Myometrial cell (primary cell): ENCODE data around the gene DDT. TPM values are rescaled to one million over a fixed set of nuclear protein-coding genes. Genes with fewer than 3 reads are reported as not detected.

Experiments
- total RNA-seq: library from RNA; depleted of rRNA; stranded (reverse); fragments of >200 nt; gene quantifications from 2 replicates; pipeline ENCODE4 v1.2.3, GENCODE V29; 2015

Gene DDT
- total RNA-seq: 93.4 and 103 TPM in 2 replicates

DNA sequence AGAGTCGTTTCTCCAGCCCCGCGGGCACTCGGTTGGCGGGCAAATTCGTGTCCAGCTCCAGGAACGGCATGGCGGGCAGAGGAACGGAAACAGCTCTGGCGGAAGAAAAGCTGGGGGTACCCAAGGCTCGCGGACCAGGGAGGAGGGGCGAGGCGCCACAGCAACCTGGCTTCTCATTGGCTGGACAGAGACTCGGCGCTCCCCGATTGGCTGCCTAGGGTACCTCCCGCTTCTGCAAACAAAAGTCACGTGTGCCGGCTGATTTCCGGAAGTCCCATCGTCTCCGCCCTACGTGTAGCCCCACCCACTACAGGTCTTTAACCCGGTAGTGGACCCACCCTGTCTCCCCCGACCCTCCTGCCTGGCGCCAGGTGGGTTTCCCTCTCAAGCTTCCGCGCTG, at the start of gene DDT:
TSS of gene DDT (minus strand) at position 97 of the 400 bp plus-strand sequence. CDS start at position 70, 27 bp downstream.

DNA sequence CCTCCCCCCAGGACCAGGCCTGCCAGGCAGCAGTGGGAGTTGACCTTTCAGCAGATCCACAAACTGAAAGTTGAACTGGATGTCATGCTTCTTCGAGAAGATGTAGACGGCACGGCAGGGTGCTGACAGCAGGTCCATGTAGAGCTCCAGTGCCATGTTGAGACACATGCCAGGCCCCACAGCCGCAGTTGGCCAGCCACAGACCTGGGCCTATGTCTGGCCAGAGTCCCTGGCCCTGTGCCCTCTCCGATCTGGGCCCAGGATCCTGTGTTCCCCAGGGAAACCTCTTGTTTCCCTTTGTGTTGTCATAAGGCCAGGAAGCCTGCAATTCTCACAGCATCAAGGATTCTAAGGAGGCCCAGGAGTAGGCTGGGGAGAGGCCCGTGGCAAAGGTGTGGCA, 31.0 kb upstream of the DDT start, which contains the start of gene GSTT4:
TSS of gene GSTT4 (minus strand) at position 253 of the 400 bp plus-strand sequence. CDS start at position 156, 97 bp downstream.

DNA sequence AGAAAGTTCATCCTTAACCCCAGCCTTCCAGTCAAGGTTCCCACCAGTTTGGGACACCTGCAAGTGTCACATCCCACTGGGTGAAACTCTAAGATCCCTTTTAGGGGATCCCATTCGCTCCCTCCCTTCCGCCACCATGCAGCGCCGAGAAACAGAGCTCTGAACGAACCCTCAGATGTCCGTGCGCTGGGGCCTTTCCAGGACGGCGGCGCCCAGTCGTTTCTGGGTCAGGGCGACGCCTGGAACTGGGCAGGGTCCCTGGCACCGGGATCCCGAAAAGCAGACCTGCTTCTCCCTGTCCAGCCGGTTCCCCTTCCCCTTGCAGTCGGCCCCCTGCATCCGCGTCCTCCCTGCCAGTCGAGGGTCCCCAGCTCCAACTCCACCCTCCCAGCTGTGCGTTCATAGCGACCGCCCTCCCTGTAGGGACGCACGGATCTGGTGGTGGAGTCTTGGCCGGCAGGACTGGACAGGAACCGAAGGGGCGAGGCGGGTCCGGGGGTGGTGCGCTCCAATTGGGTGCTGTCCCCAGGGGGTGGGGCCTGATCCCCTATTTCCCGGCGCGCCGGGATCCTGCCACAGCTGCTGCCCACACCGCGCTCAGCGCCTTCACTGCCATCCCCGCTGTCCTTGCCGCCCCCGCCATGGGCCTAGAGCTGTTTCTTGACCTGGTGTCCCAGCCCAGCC, 5.5 kb upstream of the DDT start, which contains the start of gene GSTT2:
TSS of gene GSTT2 (plus strand) at position 578 of the 684 bp plus-strand sequence.

DNA sequence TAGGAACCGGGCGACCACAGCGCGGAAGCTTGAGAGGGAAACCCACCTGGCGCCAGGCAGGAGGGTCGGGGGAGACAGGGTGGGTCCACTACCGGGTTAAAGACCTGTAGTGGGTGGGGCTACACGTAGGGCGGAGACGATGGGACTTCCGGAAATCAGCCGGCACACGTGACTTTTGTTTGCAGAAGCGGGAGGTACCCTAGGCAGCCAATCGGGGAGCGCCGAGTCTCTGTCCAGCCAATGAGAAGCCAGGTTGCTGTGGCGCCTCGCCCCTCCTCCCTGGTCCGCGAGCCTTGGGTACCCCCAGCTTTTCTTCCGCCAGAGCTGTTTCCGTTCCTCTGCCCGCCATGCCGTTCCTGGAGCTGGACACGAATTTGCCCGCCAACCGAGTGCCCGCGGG, 7.7 kb downstream of the DDT start, which contains the start of gene DDTL:
TSS of gene DDTL (plus strand) at position 321 of the 400 bp plus-strand sequence. CDS start at position 348, 27 bp downstream.

DNA sequence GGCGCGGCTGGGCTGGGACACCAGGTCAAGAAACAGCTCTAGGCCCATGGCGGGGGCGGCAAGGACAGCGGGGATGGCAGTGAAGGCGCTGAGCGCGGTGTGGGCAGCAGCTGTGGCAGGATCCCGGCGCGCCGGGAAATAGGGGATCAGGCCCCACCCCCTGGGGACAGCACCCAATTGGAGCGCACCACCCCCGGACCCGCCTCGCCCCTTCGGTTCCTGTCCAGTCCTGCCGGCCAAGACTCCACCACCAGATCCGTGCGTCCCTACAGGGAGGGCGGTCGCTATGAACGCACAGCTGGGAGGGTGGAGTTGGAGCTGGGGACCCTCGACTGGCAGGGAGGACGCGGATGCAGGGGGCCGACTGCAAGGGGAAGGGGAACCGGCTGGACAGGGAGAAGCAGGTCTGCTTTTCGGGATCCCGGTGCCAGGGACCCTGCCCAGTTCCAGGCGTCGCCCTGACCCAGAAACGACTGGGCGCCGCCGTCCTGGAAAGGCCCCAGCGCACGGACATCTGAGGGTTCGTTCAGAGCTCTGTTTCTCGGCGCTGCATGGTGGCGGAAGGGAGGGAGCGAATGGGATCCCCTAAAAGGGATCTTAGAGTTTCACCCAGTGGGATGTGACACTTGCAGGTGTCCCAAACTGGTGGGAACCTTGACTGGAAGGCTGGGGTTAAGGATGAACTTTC, 13.0 kb downstream of the DDT start, which contains the start of gene GSTT2B:
TSS of gene GSTT2B (minus strand) at position 112 of the 688 bp plus-strand sequence. CDS start at position 48, 64 bp downstream.

Other genes with a start within 250 kb of the DDT start
- gene ZNF70, start 223.3 kb downstream of the DDT start, total RNA-seq: 2.7 and 2.9 TPM in 2 replicates
- gene VPREB3, start 220.0 kb downstream of the DDT start, total RNA-seq: not detected in 2 replicates
- gene C22orf15, start 211.5 kb downstream of the DDT start, total RNA-seq: 1.1 and 1.2 TPM in 2 replicates
- 1.9 and 2.3 TPM in 2 replicates for gene CHCHD10, start 206.5 kb downstream of the DDT start, total RNA-seq
- 7.4 and 11.2 TPM in 2 replicates for gene MMP11, start 201.6 kb downstream of the DDT start, total RNA-seq
- gene SMARCB1, start 187.5 kb downstream of the DDT start, total RNA-seq: 121 and 151 TPM in 2 replicates
- gene DERL3, start 135.4 kb downstream of the DDT start, total RNA-seq: 2.3 TPM in 1 of 2 replicates, not detected in the other
- 6.9 and 11.2 TPM in 2 replicates for gene SLC2A11, start 116.6 kb downstream of the DDT start, total RNA-seq
- gene MIF, start 80.1 kb downstream of the DDT start, total RNA-seq: 473 and 481 TPM in 2 replicates
- gene GSTT2B, start 13.2 kb downstream of the DDT start, total RNA-seq: 1.8 and 2.6 TPM in 2 replicates
- gene DDTL, start 7.6 kb downstream of the DDT start, total RNA-seq: not detected in 2 replicates
- 1.2 TPM in 1 of 2 replicates, not detected in the other for gene GSTT2, start 5.7 kb upstream of the DDT start, total RNA-seq
- gene GSTT4, start 31.0 kb upstream of the DDT start, total RNA-seq: not detected in 2 replicates
- 31.0 and 53.6 TPM in 2 replicates for gene CABIN1, start 36.9 kb upstream of the DDT start, total RNA-seq
- gene SUSD2, start 207.0 kb upstream of the DDT start, total RNA-seq: 13.8 and 15.9 TPM in 2 replicates